ENCODE measurements around the gene EVPL. TPM values are rescaled to one million over a fixed set of nuclear protein-coding genes. Genes with fewer than 3 reads are reported as not detected.

Gene EVPL
- total and polyA plus RNA-seq, 2 of the 13 experiments (the other 11 are each of a cell fraction or from before 2014, with no cell fraction given) = 2.1 to 8.2 TPM

GRCh38 chr17:75978938-75979704, 48.0 kb downstream of the EVPL start, which contains the start of the genes ACOX1 and TEN1 (continued):
- TF ChIP-seq ZNF549 (CRISPR knock-in tag; IDR thresholded peaks at IDR 0.05) (no peak; the same call in 1 of the 2 replicates), AFF4 (CRISPR knock-in tag; IDR thresholded peaks at IDR 0.05) (peak; percentile 92), TMF1 (CRISPR knock-in tag; IDR thresholded peaks at IDR 0.05; ENCODE audit: low read depth) (peak; percentile 52; the same call in 1 of the 2 replicates), TIGD3 (CRISPR knock-in tag; IDR thresholded peaks at IDR 0.05; ENCODE audit: borderline replicate concordance) (no peak), YEATS2 (CRISPR knock-in tag; IDR thresholded peaks at IDR 0.05; ENCODE audit: borderline replicate concordance) (0 out of 2 replicates have a peak, but pooled peaks have one; percentile 76), ISX (CRISPR knock-in tag; conservative IDR thresholded peaks at IDR 0.05) (no peak), ZNF720 (CRISPR knock-in tag; IDR thresholded peaks at IDR 0.05) (0 out of 2 replicates have a peak, but pooled peaks have one; percentile 16), AKAP8 (CRISPR knock-in tag; IDR thresholded peaks at IDR 0.05) (0 out of 2 replicates have a peak, but pooled peaks have one; percentile 60), RNF2 (conservative IDR thresholded peaks at IDR 0.05; ENCODE audit: low read depth) (no peak), HNF4A (CRISPR knock-in tag; IDR thresholded peaks at IDR 0.05) (peak; percentile 38), ZNF580 (CRISPR knock-in tag; IDR thresholded peaks at IDR 0.05; ENCODE audit: borderline replicate concordance, low read depth) (peak; percentile 85), ZNF761 (CRISPR knock-in tag; conservative IDR thresholded peaks at IDR 0.05) (peak; percentile 91), ATF3 (CRISPR knock-in tag; IDR thresholded peaks at IDR 0.05) (peak; percentile 58), KDM4B (CRISPR knock-in tag; IDR thresholded peaks at IDR 0.05) (peak; percentile 61; the same call in 1 of the 2 replicates), ZBTB21 (CRISPR knock-in tag; IDR thresholded peaks at IDR 0.05) (no peak; the same call in 1 of the 2 replicates), ZNF275 (CRISPR knock-in tag; IDR thresholded peaks at IDR 0.05; ENCODE audit: borderline replicate concordance) (peak; percentile 70), ZNF670 (CRISPR knock-in tag; IDR thresholded peaks at IDR 0.05; ENCODE audit: borderline replicate concordance) (peak; percentile 97; the same call in 1 of the 2 replicates), ZNF652 (CRISPR knock-in tag; IDR thresholded peaks at IDR 0.05; ENCODE audit: borderline replicate concordance, low read depth) (no peak), CHD2 (IDR thresholded peaks at IDR 0.05; ENCODE audit: low read depth, low read length) (no peak), ZBTB26 (CRISPR knock-in tag; IDR thresholded peaks at IDR 0.05; ENCODE audit: borderline replicate concordance) (peak; percentile 88; the same call in 1 of the 2 replicates), TCF7L2 (IDR thresholded peaks at IDR 0.05; ENCODE audit: low read depth, low read length) (no peak)

Data from HepG2 (cell line).